KMS-11 (cell line): ENCODE results near the gene CCSER2.

Experiments
- H2AFZ ChIP-seq: fragments of 200-600 bp; sonication (generic); 2 replicates; pipeline ENCODE4 v1.6.1; 2016; ENCODE audit warnings: antibody characterized with exemption, mixed run types, low read depth
- H3K27ac ChIP-seq: fragments of 200-600 bp; sonication (generic); 2 replicates; pipeline ENCODE4 v1.6.1; 2016; ENCODE audit warnings: mild to moderate bottlenecking, mixed run types
- H3K27me3 ChIP-seq: fragments of 200-600 bp; sonication (generic); 2 replicates; pipeline ENCODE4 v1.6.1; 2017; ENCODE audit warnings: mild to moderate bottlenecking, low read depth, mixed run types, moderate library complexity; ENCODE audit not compliant: insufficient read depth
- H3K36me3 ChIP-seq: fragments of 200-600 bp; sonication (generic); 2 replicates; pipeline ENCODE4 v1.6.1; 2017; ENCODE audit warnings: mild to moderate bottlenecking, mixed run types; ENCODE audit not compliant: insufficient read depth
- H3K4me1 ChIP-seq: fragments of 200-600 bp; sonication (generic); 2 replicates; pipeline ENCODE4 v1.6.1; 2016; ENCODE audit warnings: mild to moderate bottlenecking, low read depth, mixed run types; ENCODE audit not compliant: poor library complexity, severe bottlenecking
- H3K4me2 ChIP-seq: fragments of 200-600 bp; sonication (generic); 2 replicates; pipeline ENCODE4 v1.7.0; 2016; ENCODE audit warnings: mild to moderate bottlenecking, mixed run types
- H3K4me3 ChIP-seq: fragments of 200-600 bp; sonication (generic); IDR thresholded peaks from 2 replicates; pipeline ENCODE4 v1.6.1; 2017; ENCODE audit warnings: low read depth, low read length, mixed read lengths; ENCODE audit not compliant: insufficient read depth
- H3K79me2 ChIP-seq: fragments of 200-600 bp; sonication (generic); 2 replicates; pipeline ENCODE4 v1.6.1; 2016; ENCODE audit warnings: low read depth, mixed run types; ENCODE audit not compliant: insufficient read depth
- H3K9ac ChIP-seq: fragments of 200-600 bp; sonication (generic); 2 replicates; pipeline ENCODE4 v1.6.1; 2016; ENCODE audit warnings: mild to moderate bottlenecking, mixed run types
- H4K20me1 ChIP-seq: fragments of 200-600 bp; sonication (generic); 2 replicates; pipeline ENCODE4 v1.6.1; 2016; ENCODE audit warnings: mild to moderate bottlenecking, mixed run types; ENCODE audit not compliant: insufficient read depth
- TF ChIP-seq, protein P1 (sequence below): fragments of 200-600 bp; sonication (generic); conservative IDR thresholded peaks from 2 replicates; pipeline ENCODE4 v1.6.1; 2017; ENCODE audit warnings: low read depth, mild to moderate bottlenecking, antibody characterized with exemption, low read length, moderate library complexity, mixed read lengths

CCSER2 gene

DNA sequence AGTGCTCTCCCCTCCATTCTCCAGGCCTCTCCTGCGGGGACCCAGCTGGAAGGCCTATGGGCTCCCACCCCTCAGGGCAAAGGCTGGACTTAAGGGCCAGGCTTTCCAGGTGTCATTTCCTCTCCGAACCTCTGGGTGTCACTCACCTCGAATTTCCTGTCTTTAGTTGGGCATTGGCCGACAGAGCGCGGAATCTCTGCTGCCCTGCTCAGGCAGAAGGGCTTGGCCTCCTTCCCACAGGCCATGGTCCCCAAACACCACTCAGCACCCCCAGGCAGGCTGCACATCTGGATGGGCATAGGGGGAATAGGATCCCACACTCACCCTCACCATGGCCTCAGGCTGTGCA, 212.9 kb downstream of the CCSER2 start:
- no peaks in the 10 kb centered on the region for H3K79me2 ChIP-seq
- H3K9ac ChIP-seq: no peak overlapping the region
- H3K4me3 ChIP-seq: no peak overlapping the region
- no peak overlapping the region for H3K4me2 ChIP-seq
- no peak overlapping the region for H3K27ac ChIP-seq
- TF ChIP-seq, protein P1, sequence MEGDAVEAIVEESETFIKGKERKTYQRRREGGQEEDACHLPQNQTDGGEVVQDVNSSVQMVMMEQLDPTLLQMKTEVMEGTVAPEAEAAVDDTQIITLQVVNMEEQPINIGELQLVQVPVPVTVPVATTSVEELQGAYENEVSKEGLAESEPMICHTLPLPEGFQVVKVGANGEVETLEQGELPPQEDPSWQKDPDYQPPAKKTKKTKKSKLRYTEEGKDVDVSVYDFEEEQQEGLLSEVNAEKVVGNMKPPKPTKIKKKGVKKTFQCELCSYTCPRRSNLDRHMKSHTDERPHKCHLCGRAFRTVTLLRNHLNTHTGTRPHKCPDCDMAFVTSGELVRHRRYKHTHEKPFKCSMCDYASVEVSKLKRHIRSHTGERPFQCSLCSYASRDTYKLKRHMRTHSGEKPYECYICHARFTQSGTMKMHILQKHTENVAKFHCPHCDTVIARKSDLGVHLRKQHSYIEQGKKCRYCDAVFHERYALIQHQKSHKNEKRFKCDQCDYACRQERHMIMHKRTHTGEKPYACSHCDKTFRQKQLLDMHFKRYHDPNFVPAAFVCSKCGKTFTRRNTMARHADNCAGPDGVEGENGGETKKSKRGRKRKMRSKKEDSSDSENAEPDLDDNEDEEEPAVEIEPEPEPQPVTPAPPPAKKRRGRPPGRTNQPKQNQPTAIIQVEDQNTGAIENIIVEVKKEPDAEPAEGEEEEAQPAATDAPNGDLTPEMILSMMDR: no peak
- no peaks in the 10 kb centered on the region for H4K20me1 ChIP-seq
- H3K4me1 ChIP-seq: peaks cover 6% of the 10 kb centered on the region
- H3K36me3 ChIP-seq: no peaks in the 10 kb centered on the region
- H3K27me3 ChIP-seq: no peaks in the 10 kb centered on the region
- H2AFZ ChIP-seq: no peak overlapping the region; the same call in 1 of the 2 replicates

DNA sequence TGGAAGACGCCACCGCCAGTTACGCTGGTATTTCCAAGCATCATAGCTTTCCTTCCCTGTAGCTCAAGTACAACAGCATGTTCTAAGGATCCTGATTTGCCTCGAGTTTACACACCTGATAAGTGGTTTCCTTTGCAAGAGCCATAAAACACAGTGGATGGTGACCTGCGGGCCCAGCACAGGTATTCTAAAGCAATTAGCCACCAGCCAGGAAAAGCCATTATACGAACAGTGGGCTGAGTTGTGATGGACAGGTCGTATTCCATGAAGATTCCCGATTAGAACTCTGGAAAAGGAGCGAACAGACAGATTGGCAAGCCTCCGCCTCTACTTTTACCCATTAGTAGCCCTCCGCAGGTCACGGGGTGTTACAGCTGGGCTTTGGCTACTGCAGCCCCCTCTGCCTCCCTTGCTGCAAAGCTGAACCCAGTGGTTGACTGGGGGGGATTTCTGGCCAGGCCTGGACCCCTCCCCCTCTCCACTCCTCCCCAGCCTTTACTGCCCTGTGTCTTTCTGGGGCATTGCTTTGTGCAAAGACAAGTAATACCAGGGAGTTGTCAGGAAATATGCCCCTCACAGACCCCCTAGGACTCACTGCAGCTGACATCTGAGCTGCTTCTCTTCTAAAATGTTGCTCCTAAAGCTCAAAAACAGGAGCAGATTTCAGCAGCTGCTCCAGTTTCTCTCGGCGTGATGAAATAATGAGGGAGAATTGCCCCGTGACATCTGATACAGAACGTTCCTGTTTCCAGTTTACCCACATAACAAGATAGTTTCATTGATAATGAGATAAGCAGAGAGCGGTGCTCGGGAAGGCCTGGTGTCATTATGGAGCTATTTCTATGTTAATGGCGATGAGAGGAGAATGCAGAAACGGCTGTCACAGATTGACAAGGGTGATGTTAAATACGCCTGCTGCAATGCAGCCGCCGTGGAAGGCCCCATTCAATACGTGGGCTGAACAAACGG, 214.4 kb downstream of the CCSER2 start:
- H3K4me2 ChIP-seq: no peak overlapping the region
- H4K20me1 ChIP-seq: no peaks in the 10 kb centered on the region
- no peaks in the 10 kb centered on the region for H3K79me2 ChIP-seq
- no peak overlapping the region for H3K4me3 ChIP-seq
- no peaks in the 10 kb centered on the region for H3K27me3 ChIP-seq
- H2AFZ ChIP-seq: no peak overlapping the region
- peaks cover 6% of the 10 kb centered on the region for H3K4me1 ChIP-seq
- no peak overlapping the region for H3K9ac ChIP-seq
- H3K36me3 ChIP-seq: no peaks in the 10 kb centered on the region
- H3K27ac ChIP-seq: no peak overlapping the region
- TF ChIP-seq, protein P1: no peak

DNA sequence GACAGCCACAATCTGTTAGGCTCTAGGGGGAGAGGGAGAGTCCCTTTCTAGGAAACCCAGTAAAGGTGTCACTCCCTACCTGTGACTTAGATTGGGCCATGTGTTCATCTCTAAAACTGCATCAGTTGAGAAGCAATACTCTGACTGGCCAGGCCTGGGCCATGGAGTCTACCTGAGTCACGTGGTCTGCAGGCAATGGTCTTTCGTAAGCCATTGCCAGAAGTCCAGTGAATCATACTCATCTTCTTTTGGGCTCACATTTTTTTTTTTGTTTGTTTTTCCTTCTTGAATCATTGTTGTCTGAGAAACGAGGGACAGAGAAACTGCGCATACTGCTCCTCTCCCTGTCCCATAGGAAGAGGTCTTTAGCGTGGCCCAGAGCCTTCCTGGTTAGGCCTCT, 215.6 kb downstream of the CCSER2 start:
- no peaks in the 10 kb centered on the region for H3K27me3 ChIP-seq
- no peaks in the 10 kb centered on the region for H3K79me2 ChIP-seq
- H4K20me1 ChIP-seq: no peaks in the 10 kb centered on the region
- TF ChIP-seq, protein P1: no peak
- no peaks in the 10 kb centered on the region for H3K36me3 ChIP-seq
- no peak overlapping the region for H3K4me2 ChIP-seq
- no peak overlapping the region for H3K9ac ChIP-seq
- no peak overlapping the region for H3K27ac ChIP-seq
- no peak overlapping the region for H3K4me3 ChIP-seq
- peaks cover 6% of the 10 kb centered on the region for H3K4me1 ChIP-seq
- no peak overlapping the region for H2AFZ ChIP-seq

DNA sequence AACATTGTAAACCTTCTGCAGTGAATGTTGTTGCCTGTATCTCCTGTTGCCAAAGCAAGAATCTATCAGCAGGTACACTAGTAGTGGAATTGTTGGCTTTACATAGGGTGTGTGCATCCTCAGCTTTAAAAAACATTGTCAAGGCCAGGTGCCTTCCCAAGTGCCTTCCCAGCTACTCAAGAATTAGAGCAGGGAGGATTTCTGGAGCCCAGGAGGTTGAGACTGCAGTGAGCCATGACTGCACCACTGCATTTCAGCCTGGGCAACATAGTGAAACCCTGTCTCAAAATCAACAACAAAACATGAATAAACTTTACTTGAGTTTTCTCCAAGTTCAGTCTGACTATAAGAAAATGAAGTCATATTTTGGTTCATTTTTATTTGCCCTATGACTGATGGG, 217.3 kb downstream of the CCSER2 start:
- H2AFZ ChIP-seq: no peak overlapping the region
- TF ChIP-seq, protein P1: no peak
- H3K36me3 ChIP-seq: no peaks in the 10 kb centered on the region
- no peaks in the 10 kb centered on the region for H3K4me1 ChIP-seq
- no peak overlapping the region for H3K9ac ChIP-seq
- no peak overlapping the region for H3K4me3 ChIP-seq
- no peaks in the 10 kb centered on the region for H3K79me2 ChIP-seq
- H3K4me2 ChIP-seq: no peak overlapping the region
- no peaks in the 10 kb centered on the region for H3K27me3 ChIP-seq
- no peak overlapping the region for H3K27ac ChIP-seq
- no peaks in the 10 kb centered on the region for H4K20me1 ChIP-seq
